Measurements from ENCODE around the gene ASPSCR1. TPM values are rescaled to one million over a fixed set of nuclear protein-coding genes. Genes with fewer than 3 reads are reported as not detected.

The ASPSCR1 gene
- total and polyA plus RNA-seq, 9 of the 15 experiments (the other 6 are each of a cell fraction or from before 2014, with no cell fraction given), result 0.90 to 36.9 (median 11.6) TPM

DNA sequence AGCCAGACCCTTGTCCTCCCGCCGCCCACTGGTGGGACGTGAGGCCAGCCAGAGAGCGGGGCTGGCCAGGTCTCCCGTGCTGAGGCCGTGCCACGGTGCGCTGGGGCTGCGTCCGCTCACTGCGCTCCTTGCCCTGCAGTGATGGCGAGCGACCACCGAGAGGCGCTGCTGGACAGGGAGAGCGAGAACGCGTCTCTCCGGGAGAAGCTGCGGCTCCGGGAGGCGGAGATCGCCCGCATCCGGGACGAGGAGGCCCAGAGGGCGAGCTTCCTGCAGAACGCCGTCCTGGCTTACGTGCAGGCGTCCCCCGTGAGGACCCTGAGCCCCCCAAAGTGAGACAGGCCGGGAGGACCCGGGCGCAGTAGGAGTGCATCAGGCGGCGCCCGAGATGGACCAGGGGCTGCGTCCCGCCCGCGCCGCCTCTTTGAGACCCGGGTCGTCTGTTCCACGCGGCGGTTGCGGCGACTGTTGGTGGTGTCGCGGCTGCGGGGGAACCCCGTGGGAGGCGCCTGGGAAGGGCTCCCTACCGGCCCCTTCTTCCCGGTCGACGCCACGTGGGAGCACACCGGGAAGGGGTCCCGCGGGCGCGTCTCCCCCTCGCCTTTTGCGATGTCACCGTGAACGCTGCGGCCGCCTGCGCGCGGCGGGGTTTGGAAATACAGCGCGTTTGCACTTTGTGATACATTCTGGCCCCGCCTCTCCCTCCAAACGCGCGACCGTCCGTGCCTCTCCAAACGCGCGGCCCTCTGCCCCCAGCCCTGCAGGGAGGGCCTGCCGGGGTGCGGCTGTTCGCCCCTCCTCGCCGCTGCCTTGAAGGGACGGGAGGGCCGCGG, 53.3 kb downstream of the ASPSCR1 start (continued):
- TF ChIP-seq, protein P1, sequence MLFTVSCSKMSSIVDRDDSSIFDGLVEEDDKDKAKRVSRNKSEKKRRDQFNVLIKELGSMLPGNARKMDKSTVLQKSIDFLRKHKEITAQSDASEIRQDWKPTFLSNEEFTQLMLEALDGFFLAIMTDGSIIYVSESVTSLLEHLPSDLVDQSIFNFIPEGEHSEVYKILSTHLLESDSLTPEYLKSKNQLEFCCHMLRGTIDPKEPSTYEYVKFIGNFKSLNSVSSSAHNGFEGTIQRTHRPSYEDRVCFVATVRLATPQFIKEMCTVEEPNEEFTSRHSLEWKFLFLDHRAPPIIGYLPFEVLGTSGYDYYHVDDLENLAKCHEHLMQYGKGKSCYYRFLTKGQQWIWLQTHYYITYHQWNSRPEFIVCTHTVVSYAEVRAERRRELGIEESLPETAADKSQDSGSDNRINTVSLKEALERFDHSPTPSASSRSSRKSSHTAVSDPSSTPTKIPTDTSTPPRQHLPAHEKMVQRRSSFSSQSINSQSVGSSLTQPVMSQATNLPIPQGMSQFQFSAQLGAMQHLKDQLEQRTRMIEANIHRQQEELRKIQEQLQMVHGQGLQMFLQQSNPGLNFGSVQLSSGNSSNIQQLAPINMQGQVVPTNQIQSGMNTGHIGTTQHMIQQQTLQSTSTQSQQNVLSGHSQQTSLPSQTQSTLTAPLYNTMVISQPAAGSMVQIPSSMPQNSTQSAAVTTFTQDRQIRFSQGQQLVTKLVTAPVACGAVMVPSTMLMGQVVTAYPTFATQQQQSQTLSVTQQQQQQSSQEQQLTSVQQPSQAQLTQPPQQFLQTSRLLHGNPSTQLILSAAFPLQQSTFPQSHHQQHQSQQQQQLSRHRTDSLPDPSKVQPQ (CRISPR knock-in tag; IDR thresholded peaks at IDR 0.05; ENCODE audit: borderline replicate concordance), result no peak
- TF ChIP-seq, protein P2, sequence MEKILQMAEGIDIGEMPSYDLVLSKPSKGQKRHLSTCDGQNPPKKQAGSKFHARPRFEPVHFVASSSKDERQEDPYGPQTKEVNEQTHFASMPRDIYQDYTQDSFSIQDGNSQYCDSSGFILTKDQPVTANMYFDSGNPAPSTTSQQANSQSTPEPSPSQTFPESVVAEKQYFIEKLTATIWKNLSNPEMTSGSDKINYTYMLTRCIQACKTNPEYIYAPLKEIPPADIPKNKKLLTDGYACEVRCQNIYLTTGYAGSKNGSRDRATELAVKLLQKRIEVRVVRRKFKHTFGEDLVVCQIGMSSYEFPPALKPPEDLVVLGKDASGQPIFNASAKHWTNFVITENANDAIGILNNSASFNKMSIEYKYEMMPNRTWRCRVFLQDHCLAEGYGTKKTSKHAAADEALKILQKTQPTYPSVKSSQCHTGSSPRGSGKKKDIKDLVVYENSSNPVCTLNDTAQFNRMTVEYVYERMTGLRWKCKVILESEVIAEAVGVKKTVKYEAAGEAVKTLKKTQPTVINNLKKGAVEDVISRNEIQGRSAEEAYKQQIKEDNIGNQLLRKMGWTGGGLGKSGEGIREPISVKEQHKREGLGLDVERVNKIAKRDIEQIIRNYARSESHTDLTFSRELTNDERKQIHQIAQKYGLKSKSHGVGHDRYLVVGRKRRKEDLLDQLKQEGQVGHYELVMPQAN (IDR thresholded peaks at IDR 0.05; ENCODE audit: borderline replicate concordance), result peak; percentile 72
- TF ChIP-seq GABPB1 (CRISPR knock-in tag; IDR thresholded peaks at IDR 0.05) (peak; percentile 84), BHLHE40 (IDR thresholded peaks at IDR 0.05; ENCODE audit: low read length) (peak; percentile 63), GABPA (tag; conservative IDR thresholded peaks at IDR 0.05; ENCODE audit: low read depth) (peak; percentile 55), CREB1 (IDR thresholded peaks at IDR 0.05) (no peak), CREB1 (CRISPR knock-in tag; IDR thresholded peaks at IDR 0.05) (peak; percentile 71), PRPF4 (IDR thresholded peaks at IDR 0.05; ENCODE audit: insufficient read depth, low read depth, low read length, poor library complexity, severe bottlenecking) (no peak), NCOA1 (IDR thresholded peaks at IDR 0.05; ENCODE audit: low read depth) (no peak), RB1 (IDR thresholded peaks at IDR 0.05; ENCODE audit: low read depth) (peak; percentile 84), NRF1 (conservative IDR thresholded peaks at IDR 0.05 in 1 of 2, IDR thresholded peaks at IDR 0.05 in 1 of 2) (peak; percentile 81 to 82), SAP30 (IDR thresholded peaks at IDR 0.05; ENCODE audit: borderline replicate concordance, insufficient read depth, low read depth, low read length, poor library complexity, severe bottlenecking) (peak; percentile 89), ZNF644 (tag; IDR thresholded peaks at IDR 0.05; ENCODE audit: low read depth) (no peak)
- TF ChIP-seq, protein P3, sequence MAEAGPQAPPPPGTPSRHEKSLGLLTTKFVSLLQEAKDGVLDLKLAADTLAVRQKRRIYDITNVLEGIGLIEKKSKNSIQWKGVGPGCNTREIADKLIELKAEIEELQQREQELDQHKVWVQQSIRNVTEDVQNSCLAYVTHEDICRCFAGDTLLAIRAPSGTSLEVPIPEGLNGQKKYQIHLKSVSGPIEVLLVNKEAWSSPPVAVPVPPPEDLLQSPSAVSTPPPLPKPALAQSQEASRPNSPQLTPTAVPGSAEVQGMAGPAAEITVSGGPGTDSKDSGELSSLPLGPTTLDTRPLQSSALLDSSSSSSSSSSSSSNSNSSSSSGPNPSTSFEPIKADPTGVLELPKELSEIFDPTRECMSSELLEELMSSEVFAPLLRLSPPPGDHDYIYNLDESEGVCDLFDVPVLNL (CRISPR knock-in tag; IDR thresholded peaks at IDR 0.05; ENCODE audit: low read depth), result no peak
- TF ChIP-seq, protein P4, sequence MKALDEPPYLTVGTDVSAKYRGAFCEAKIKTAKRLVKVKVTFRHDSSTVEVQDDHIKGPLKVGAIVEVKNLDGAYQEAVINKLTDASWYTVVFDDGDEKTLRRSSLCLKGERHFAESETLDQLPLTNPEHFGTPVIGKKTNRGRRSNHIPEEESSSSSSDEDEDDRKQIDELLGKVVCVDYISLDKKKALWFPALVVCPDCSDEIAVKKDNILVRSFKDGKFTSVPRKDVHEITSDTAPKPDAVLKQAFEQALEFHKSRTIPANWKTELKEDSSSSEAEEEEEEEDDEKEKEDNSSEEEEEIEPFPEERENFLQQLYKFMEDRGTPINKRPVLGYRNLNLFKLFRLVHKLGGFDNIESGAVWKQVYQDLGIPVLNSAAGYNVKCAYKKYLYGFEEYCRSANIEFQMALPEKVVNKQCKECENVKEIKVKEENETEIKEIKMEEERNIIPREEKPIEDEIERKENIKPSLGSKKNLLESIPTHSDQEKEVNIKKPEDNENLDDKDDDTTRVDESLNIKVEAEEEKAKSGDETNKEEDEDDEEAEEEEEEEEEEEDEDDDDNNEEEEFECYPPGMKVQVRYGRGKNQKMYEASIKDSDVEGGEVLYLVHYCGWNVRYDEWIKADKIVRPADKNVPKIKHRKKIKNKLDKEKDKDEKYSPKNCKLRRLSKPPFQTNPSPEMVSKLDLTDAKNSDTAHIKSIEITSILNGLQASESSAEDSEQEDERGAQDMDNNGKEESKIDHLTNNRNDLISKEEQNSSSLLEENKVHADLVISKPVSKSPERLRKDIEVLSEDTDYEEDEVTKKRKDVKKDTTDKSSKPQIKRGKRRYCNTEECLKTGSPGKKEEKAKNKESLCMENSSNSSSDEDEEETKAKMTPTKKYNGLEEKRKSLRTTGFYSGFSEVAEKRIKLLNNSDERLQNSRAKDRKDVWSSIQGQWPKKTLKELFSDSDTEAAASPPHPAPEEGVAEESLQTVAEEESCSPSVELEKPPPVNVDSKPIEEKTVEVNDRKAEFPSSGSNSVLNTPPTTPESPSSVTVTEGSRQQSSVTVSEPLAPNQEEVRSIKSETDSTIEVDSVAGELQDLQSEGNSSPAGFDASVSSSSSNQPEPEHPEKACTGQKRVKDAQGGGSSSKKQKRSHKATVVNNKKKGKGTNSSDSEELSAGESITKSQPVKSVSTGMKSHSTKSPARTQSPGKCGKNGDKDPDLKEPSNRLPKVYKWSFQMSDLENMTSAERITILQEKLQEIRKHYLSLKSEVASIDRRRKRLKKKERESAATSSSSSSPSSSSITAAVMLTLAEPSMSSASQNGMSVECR (CRISPR knock-in tag; IDR thresholded peaks at IDR 0.05), result peak; percentile 84

All from K562 (cell line).